Sigmoid colon (tissue), 4 donors: ENCODE results near the gene EGLN1.

Experiments used
- EP300 ChIP-seq, 4 donors: sonication (generic); formaldehyde crosslinking; IDR thresholded peaks; one replicate each; pipeline ENCODE4 v1.6.1; 2017; ENCODE audit warnings: antibody characterized with exemption in 4 of 4
- TF ChIP-seq, protein P1 (sequence below), 4 experiments: fragments of 450-650 bp in 3 of 4; fragments of 200-600 bp in 1 of 4; IDR thresholded peaks; one replicate each; pipeline ENCODE4 v1.5.1; 2016 to 2019; ENCODE audit warnings: antibody characterized with exemption in 4 of 4, mild to moderate bottlenecking in 3 of 4, moderate library complexity in 2 of 4

- TF ChIP-seq, protein P1, sequence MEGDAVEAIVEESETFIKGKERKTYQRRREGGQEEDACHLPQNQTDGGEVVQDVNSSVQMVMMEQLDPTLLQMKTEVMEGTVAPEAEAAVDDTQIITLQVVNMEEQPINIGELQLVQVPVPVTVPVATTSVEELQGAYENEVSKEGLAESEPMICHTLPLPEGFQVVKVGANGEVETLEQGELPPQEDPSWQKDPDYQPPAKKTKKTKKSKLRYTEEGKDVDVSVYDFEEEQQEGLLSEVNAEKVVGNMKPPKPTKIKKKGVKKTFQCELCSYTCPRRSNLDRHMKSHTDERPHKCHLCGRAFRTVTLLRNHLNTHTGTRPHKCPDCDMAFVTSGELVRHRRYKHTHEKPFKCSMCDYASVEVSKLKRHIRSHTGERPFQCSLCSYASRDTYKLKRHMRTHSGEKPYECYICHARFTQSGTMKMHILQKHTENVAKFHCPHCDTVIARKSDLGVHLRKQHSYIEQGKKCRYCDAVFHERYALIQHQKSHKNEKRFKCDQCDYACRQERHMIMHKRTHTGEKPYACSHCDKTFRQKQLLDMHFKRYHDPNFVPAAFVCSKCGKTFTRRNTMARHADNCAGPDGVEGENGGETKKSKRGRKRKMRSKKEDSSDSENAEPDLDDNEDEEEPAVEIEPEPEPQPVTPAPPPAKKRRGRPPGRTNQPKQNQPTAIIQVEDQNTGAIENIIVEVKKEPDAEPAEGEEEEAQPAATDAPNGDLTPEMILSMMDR (IDR thresholded peaks at IDR 0.05), result no peak
- TF ChIP-seq EP300 (IDR thresholded peaks at IDR 0.05), result no peak
Observed at GRCh38 chr1:231401478-231401877, 20.6 kb downstream of the EGLN1 start.
